ENCODE data around the gene EPHA6. TPM values are rescaled to one million over a fixed set of nuclear protein-coding genes. Genes with fewer than 3 reads are reported as not detected.

Gene EPHA6
- total RNA-seq, 4 donors from 2014 or later = not detected

DNA sequence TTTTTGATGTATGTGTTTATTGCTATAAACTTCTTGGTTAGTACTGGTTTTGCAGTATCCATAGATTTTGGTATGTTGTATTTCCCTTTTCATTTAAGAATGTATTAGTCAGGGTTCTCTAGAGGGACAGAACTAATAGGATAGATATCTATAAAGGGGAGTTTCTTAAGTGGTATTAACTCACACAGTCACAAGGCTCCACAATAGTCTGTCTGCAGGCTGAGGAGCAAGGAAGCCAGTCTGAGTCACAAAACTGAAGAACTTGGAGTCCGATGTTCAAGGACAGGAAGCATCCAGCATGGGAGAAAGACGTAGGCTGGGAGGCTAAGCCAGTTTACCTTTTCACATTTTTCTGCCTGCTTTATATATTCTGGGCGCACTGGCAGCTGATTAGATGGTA is 958.5 kb downstream of the EPHA6 start:
- no peak for ATAC-seq
- in situ Hi-C loops (cut with MboI; ENCODE audit: low sequenced_read_pairs in 4 of 4) (no loop called here), intact Hi-C loops (cut with DNase I; ENCODE audit: low total_unique reads) (no loop called here)
- TF ChIP-seq CTCF (IDR thresholded peaks at IDR 0.05 in 4 of 5, conservative IDR thresholded peaks at IDR 0.05 in 1 of 5) (no peak), POLR2A (IDR thresholded peaks at IDR 0.05) (no peak)
- H3K27me3 ChIP-seq = no peaks in the 10 kb centered on the region
- no peak for DNase-seq
- H3K4me3 ChIP-seq = no peak overlapping the region
- no peaks in the 10 kb centered on the region for H3K4me1 ChIP-seq
- no peaks in the 10 kb centered on the region for H3K9me3 ChIP-seq
- H3K27ac ChIP-seq = no peak overlapping the region
- peaks cover 0 to 15% of the 10 kb centered on the region in 2 donors for H3K36me3 ChIP-seq

GRCh38 chr3:97778152-97778551 is 963.8 kb downstream of the EPHA6 start:
- peaks cover 0 to 7% of the 10 kb centered on the region in 2 donors for H3K36me3 ChIP-seq
- in situ Hi-C loops (cut with MboI; ENCODE audit: low sequenced_read_pairs in 4 of 4) (no loop called here), intact Hi-C loops (cut with DNase I; ENCODE audit: low total_unique reads) (no loop called here)
- no peaks in the 10 kb centered on the region for H3K4me1 ChIP-seq
- no peaks in the 10 kb centered on the region for H3K9me3 ChIP-seq
- no peak overlapping the region for H3K4me3 ChIP-seq
- H3K27ac ChIP-seq = no peak overlapping the region
- TF ChIP-seq CTCF (IDR thresholded peaks at IDR 0.05 in 4 of 5, conservative IDR thresholded peaks at IDR 0.05 in 1 of 5) (no peak), POLR2A (IDR thresholded peaks at IDR 0.05) (no peak)
- DNase-seq (no peak), ATAC-seq (no peak)
- H3K27me3 ChIP-seq = no peaks in the 10 kb centered on the region

DNA sequence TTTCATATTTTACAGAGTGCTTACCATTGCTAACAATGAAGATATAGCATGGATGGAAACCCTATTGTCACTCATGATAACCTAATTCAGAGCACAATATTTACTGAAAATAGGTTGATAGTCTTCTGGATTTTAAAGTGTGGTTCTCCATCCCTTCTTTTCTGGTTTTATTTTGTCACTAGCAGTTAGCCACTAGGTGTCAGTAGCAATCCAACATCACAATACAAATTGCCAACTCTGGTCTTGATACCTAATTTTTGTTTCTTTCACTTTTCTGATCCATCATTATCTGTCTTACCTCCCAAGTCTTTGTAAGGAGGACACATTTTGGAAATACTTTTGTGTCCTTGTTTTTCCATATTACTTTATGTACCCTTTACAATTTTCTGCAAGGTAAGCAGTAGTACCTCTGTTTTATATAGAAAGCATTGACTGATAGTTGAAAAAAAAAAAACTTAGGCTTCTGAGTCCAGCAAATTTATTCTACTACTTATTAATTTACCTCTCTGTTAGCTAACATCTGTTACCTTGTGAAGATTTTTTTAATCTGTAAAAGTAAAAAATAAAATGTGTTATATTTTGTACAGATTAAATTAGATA is 979.1 kb downstream of the EPHA6 start:
- Histone ChIP-seq H3K9me3 (no peaks in the 10 kb centered on the region), H3K36me3 (no peaks in the 10 kb centered on the region), H3K27me3 (no peaks in the 10 kb centered on the region), H3K4me3 (no peak overlapping the region), H3K4me1 (peaks cover 0 to 3% of the 10 kb centered on the region in 2 donors), H3K27ac (no peak overlapping the region)
- in situ Hi-C loops (cut with MboI; ENCODE audit: low sequenced_read_pairs in 4 of 4) = loop anchor here (5.0 kb wide), 1 partner anchor 229 kb away; no protein-coding TSS in a partner anchor
- TF ChIP-seq CTCF (IDR thresholded peaks at IDR 0.05 in 4 of 5, conservative IDR thresholded peaks at IDR 0.05 in 1 of 5) (peak; percentile 69 to 82 (median 76)), POLR2A (IDR thresholded peaks at IDR 0.05) (no peak)
- DNase-seq (no peak), ATAC-seq (no peak)
- intact Hi-C loops (cut with DNase I; ENCODE audit: low total_unique reads) = loop anchor here (1.0 kb wide), 1 partner anchor 230 kb away; no protein-coding TSS in a partner anchor

GRCh38 chr3:97795951-97796350 is 981.6 kb downstream of the EPHA6 start:
- H3K4me3 ChIP-seq = no peak overlapping the region
- no peaks in the 10 kb centered on the region for H3K9me3 ChIP-seq
- H3K4me1 ChIP-seq = peaks cover 0 to 3% of the 10 kb centered on the region in 2 donors
- intact Hi-C loops (cut with DNase I; ENCODE audit: low total_unique reads) (no loop called here), in situ Hi-C loops (cut with MboI; ENCODE audit: low sequenced_read_pairs in 4 of 4) (no loop called here)
- H3K36me3 ChIP-seq = no peaks in the 10 kb centered on the region
- H3K27me3 ChIP-seq = no peaks in the 10 kb centered on the region
- H3K27ac ChIP-seq = no peak overlapping the region
- TF ChIP-seq CTCF (IDR thresholded peaks at IDR 0.05 in 4 of 5, conservative IDR thresholded peaks at IDR 0.05 in 1 of 5) (no peak), POLR2A (IDR thresholded peaks at IDR 0.05) (no peak)
- DNase-seq (no peak), ATAC-seq (no peak)

All from gastrocnemius medialis (tissue), 4 donors.